DOHH2 (cell line): Measurements from ENCODE around the gene MYO1H.

ENCODE experiments used
- H3F3A ChIP-seq: fragments of 200-600 bp; sonication (generic), shearing (Covaris generic); 2 replicates; pipeline ENCODE4 v1.6.0; 2016; ENCODE audit warnings: antibody characterized with exemption, mild to moderate bottlenecking; ENCODE audit not compliant: control insufficient read depth, insufficient read depth
- H3K27ac ChIP-seq: fragments of 200-600 bp; sonication (generic); 2 replicates; pipeline ENCODE4 v1.5.1; 2014; ENCODE audit warnings: low read depth, mild to moderate bottlenecking, low read length, moderate library complexity
- H3K27me3 ChIP-seq: fragments of 200-600 bp; sonication (generic); 2 replicates; pipeline ENCODE4 v1.6.1; 2014; ENCODE audit warnings: mild to moderate bottlenecking, low read length, mixed read lengths; ENCODE audit not compliant: control insufficient read depth
- H3K36me3 ChIP-seq: fragments of 200-600 bp; sonication (generic); 2 replicates; pipeline ENCODE4 v1.6.1; 2014; ENCODE audit warnings: mild to moderate bottlenecking, low read length, moderate library complexity, mixed read lengths; ENCODE audit not compliant: control insufficient read depth
- H3K4me1 ChIP-seq: fragments of 200-600 bp; sonication (generic); 2 replicates; pipeline ENCODE4 v1.6.1; 2014; ENCODE audit warnings: mild to moderate bottlenecking, low read length, mixed read lengths; ENCODE audit not compliant: control insufficient read depth
- H3K4me2 ChIP-seq: fragments of 200-600 bp; sonication (generic); 2 replicates; pipeline ENCODE4 v1.6.0; 2014; ENCODE audit warnings: mild to moderate bottlenecking, low read length, moderate library complexity
- H3K4me3 ChIP-seq: fragments of 200-600 bp; sonication (generic); 2 replicates; pipeline ENCODE4 v1.5.1; 2014; ENCODE audit warnings: mild to moderate bottlenecking, low read length, mixed read lengths
- H3K79me2 ChIP-seq: fragments of 200-600 bp; sonication (generic); 2 replicates; pipeline ENCODE4 v1.6.1; 2014; ENCODE audit warnings: mild to moderate bottlenecking, low read length, mixed read lengths; ENCODE audit not compliant: control insufficient read depth
- H3K9me2 ChIP-seq: fragments of 200-600 bp; sonication (generic); replicated peaks from 2 replicates; pipeline ENCODE4 v1.6.1; 2014; ENCODE audit warnings: mild to moderate bottlenecking, low read length, mixed read lengths; ENCODE audit not compliant: control insufficient read depth
- H3K9me3 ChIP-seq: fragments of 200-600 bp; sonication (generic); 2 replicates; pipeline ENCODE4 v1.6.1; 2014; ENCODE audit warnings: antibody characterized with exemption, low read length, mixed read lengths; ENCODE audit not compliant: control insufficient read depth, insufficient read depth
- H4K20me1 ChIP-seq: fragments of 200-600 bp; sonication (generic); 2 replicates; pipeline ENCODE4 v1.6.0; 2014; ENCODE audit warnings: low read depth, mild to moderate bottlenecking, antibody characterized with exemption, low read length, moderate library complexity; ENCODE audit not compliant: control insufficient read depth, insufficient read depth
- EZH2phosphoT487 ChIP-seq: fragments of 200-600 bp; sonication (generic); IDR thresholded peaks from 2 replicates; pipeline ENCODE4 v1.6.1; 2017; ENCODE audit warnings: borderline replicate concordance, mild to moderate bottlenecking, antibody characterized with exemption, low read length, moderate library complexity, mixed read lengths
- TF ChIP-seq, protein P1 (sequence below): fragments of 200-600 bp; sonication (generic); IDR thresholded peaks from one replicate; pipeline ENCODE4 v1.5.1; 2014; ENCODE audit warnings: antibody characterized with exemption, mild to moderate bottlenecking, low read depth, low read length; ENCODE audit not compliant: poor library complexity, severe bottlenecking

MYO1H gene

DNA sequence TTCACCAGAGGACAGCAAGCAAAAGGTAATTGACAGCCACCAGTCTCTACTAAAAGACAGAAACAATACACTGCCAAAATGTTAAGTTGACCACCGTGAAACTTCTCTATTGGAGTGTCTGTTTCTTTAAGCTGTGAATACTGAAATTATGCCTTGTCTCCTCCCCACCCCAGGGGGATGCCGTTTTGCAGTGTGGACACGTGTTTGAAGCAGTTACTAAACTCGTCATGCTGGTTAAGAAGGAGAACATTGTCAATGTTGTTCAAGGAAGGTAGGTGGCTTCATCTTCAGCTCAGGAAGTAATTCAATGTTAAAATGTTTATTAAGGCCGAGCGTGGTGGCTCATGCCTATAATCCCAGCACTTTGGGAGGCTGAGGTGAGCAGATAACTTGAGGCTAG, 96.6 kb downstream of the MYO1H start:
- no peaks in the 10 kb centered on the region for H3F3A ChIP-seq
- no peaks in the 10 kb centered on the region for H3K27me3 ChIP-seq
- no peak overlapping the region for H3K27ac ChIP-seq
- no peak overlapping the region for H3K4me2 ChIP-seq
- no peaks in the 10 kb centered on the region for H3K9me2 ChIP-seq
- no peaks in the 10 kb centered on the region for H3K4me1 ChIP-seq
- H3K79me2 ChIP-seq = no peaks in the 10 kb centered on the region
- 0 out of 2 replicates have a peak, but pooled peaks cover 3% of the 10 kb centered on the region for H4K20me1 ChIP-seq
- no peak for TF ChIP-seq EZH2phosphoT487
- TF ChIP-seq, protein P1, sequence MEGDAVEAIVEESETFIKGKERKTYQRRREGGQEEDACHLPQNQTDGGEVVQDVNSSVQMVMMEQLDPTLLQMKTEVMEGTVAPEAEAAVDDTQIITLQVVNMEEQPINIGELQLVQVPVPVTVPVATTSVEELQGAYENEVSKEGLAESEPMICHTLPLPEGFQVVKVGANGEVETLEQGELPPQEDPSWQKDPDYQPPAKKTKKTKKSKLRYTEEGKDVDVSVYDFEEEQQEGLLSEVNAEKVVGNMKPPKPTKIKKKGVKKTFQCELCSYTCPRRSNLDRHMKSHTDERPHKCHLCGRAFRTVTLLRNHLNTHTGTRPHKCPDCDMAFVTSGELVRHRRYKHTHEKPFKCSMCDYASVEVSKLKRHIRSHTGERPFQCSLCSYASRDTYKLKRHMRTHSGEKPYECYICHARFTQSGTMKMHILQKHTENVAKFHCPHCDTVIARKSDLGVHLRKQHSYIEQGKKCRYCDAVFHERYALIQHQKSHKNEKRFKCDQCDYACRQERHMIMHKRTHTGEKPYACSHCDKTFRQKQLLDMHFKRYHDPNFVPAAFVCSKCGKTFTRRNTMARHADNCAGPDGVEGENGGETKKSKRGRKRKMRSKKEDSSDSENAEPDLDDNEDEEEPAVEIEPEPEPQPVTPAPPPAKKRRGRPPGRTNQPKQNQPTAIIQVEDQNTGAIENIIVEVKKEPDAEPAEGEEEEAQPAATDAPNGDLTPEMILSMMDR = no peak
- no peak overlapping the region for H3K4me3 ChIP-seq
- peaks cover 7% of the 10 kb centered on the region; the same call in 1 of the 2 replicates for H3K36me3 ChIP-seq
- H3K9me3 ChIP-seq = no peaks in the 10 kb centered on the region

DNA sequence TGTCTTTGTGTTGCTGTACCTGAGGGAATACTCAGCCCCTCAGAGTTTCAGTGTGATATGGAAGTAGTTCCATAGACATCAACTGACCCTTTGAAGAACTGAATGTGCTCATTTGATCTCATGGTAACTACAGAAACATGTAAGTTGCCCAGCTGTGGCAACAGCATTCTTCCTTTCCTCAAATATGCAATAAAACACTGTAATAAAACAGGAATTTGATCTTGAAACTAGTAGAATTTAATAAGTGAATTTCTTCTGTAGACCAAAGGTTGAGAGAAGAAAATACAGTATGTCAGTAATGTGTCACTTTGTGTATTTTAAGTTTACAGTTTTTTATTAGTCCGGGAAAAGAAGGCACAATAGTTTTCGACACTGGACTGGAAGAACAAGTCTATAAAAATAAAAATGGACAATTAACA, 97.5 kb downstream of the MYO1H start:
- no peaks in the 10 kb centered on the region for H3K27me3 ChIP-seq
- no peaks in the 10 kb centered on the region for H3K9me2 ChIP-seq
- TF ChIP-seq EZH2phosphoT487 = no peak
- TF ChIP-seq, protein P1 = no peak
- peaks cover 7% of the 10 kb centered on the region; the same call in 1 of the 2 replicates for H3K36me3 ChIP-seq
- no peaks in the 10 kb centered on the region for H3K4me1 ChIP-seq
- no peaks in the 10 kb centered on the region for H3F3A ChIP-seq
- H3K4me3 ChIP-seq = no peak overlapping the region
- no peak overlapping the region for H3K27ac ChIP-seq
- no peaks in the 10 kb centered on the region for H3K79me2 ChIP-seq
- H3K4me2 ChIP-seq = no peak overlapping the region
- 0 out of 2 replicates have a peak, but pooled peaks cover 3% of the 10 kb centered on the region for H4K20me1 ChIP-seq
- H3K9me3 ChIP-seq = no peaks in the 10 kb centered on the region

DNA sequence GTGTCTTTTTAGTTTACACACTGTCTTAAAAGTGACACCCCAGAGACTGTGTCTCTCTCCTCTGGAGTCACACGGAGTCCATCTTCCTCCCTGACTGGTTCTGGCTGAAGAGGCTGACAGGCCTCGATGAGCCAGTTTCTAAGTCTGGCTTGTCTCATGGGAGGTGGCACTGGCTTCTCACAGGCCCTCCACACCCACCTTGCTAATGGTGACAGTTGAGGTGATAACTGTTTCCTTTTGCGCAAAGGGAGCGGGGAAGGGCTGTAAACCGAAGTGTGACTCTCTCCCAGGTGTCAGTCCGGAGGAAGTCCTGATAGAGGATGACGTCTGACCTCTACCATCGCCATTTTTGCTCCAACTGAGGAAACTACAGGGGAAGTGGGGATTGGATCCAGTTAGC, 99.2 kb downstream of the MYO1H start:
- no peak overlapping the region for H3K4me2 ChIP-seq

More for the DNA sequence above, 99.2 kb downstream of the MYO1H start:
- H3K9me2 ChIP-seq = no peaks in the 10 kb centered on the region
- H3F3A ChIP-seq = no peaks in the 10 kb centered on the region
- 0 out of 2 replicates have a peak, but pooled peaks cover 3% of the 10 kb centered on the region for H4K20me1 ChIP-seq
- no peaks in the 10 kb centered on the region for H3K27me3 ChIP-seq
- peaks cover 13% of the 10 kb centered on the region; the same call in 1 of the 2 replicates for H3K36me3 ChIP-seq
- H3K9me3 ChIP-seq = no peaks in the 10 kb centered on the region
- no peaks in the 10 kb centered on the region for H3K4me1 ChIP-seq
- H3K79me2 ChIP-seq = no peaks in the 10 kb centered on the region
- TF ChIP-seq EZH2phosphoT487 = no peak
- TF ChIP-seq, protein P1 = no peak
- H3K4me3 ChIP-seq = no peak overlapping the region
- no peak overlapping the region for H3K27ac ChIP-seq
